Measurements from ENCODE around the gene MRPL12. TPM values are rescaled to one million over a fixed set of nuclear protein-coding genes. Genes with fewer than 3 reads are reported as not detected.

MRPL12 gene
- total RNA-seq, 1 donor from 2014 or later = 58.5 TPM

DNA sequence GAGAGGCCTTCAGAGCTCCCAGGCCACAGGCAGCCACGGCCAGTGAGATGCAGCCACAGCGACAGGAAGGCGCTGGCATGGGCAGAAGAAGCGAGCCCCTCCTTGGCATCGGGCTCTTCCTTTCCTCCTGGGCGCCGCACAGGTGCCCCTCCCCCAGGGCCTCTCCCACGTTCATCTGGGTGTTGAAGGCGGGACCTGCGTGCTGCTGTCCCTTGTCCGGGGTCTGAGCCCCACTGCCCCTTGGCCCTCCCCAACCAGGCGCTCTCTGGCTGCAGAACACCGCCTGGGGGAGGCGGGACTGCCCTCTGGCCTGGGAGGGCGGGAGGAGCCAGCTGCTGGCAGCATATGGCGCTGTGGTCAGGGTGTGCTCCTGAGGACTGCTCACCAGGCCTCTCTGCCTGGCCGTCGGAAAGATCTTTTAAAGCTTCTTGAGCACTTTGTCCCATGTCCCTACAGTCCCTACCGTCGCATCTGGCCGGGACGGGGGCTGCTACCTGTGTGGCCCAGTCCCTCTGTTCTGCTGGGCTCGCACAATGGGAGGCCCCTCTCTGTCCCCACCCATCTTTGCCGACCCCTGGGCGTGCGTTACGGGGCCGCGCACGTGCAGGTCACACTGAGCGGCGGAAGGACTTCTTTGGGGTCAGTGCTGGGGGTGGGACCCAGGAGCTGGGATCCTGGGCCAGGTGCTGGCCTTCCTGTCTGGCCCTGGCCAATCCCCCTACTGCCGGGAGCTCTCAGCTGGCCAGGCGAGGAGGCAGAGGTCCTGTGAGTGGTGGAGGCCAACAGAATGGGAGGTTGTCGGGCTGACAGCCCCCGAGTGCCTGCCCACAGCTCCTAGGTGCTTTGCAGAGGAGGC, 10.6 kb downstream of the MRPL12 start:
- Mint-ChIP-seq H3K27ac (ENCODE audit: unreplicated experiment) (no peak overlapping the region), H3K4me3 (ENCODE audit: unreplicated experiment) (no peak overlapping the region), H3K36me3 (ENCODE audit: low read depth, unreplicated experiment) (peaks cover 3% of the 10 kb centered on the region), H3K4me1 (ENCODE audit: unreplicated experiment) (peaks cover 17% of the 10 kb centered on the region), H3K9me3 (ENCODE audit: unreplicated experiment) (no peaks in the 10 kb centered on the region), H3K27me3 (ENCODE audit: unreplicated experiment) (peaks cover 8% of the 10 kb centered on the region)
- TF ChIP-seq, protein P1, sequence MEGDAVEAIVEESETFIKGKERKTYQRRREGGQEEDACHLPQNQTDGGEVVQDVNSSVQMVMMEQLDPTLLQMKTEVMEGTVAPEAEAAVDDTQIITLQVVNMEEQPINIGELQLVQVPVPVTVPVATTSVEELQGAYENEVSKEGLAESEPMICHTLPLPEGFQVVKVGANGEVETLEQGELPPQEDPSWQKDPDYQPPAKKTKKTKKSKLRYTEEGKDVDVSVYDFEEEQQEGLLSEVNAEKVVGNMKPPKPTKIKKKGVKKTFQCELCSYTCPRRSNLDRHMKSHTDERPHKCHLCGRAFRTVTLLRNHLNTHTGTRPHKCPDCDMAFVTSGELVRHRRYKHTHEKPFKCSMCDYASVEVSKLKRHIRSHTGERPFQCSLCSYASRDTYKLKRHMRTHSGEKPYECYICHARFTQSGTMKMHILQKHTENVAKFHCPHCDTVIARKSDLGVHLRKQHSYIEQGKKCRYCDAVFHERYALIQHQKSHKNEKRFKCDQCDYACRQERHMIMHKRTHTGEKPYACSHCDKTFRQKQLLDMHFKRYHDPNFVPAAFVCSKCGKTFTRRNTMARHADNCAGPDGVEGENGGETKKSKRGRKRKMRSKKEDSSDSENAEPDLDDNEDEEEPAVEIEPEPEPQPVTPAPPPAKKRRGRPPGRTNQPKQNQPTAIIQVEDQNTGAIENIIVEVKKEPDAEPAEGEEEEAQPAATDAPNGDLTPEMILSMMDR (IDR thresholded peaks at IDR 0.05; ENCODE audit: unreplicated experiment) = no peak
- no peak for DNase-seq (ENCODE audit: low spot score)

- TF ChIP-seq, protein P1 (IDR thresholded peaks at IDR 0.05; ENCODE audit: unreplicated experiment) = no peak
- H3K4me1 Mint-ChIP-seq (ENCODE audit: unreplicated experiment) = peaks cover 13% of the 10 kb centered on the region
- no peaks in the 10 kb centered on the region for H3K9me3 Mint-ChIP-seq (ENCODE audit: unreplicated experiment)
- no peak overlapping the region for H3K4me3 Mint-ChIP-seq (ENCODE audit: unreplicated experiment)
- no peak overlapping the region for H3K27ac Mint-ChIP-seq (ENCODE audit: unreplicated experiment)
- peaks cover 8% of the 10 kb centered on the region for H3K27me3 Mint-ChIP-seq (ENCODE audit: unreplicated experiment)
- no peak for DNase-seq (ENCODE audit: low spot score)
- H3K36me3 Mint-ChIP-seq (ENCODE audit: low read depth, unreplicated experiment) = no peaks in the 10 kb centered on the region
Observed at GRCh38 chr17:81714412-81715106, 11.4 kb downstream of the MRPL12 start.

DNA sequence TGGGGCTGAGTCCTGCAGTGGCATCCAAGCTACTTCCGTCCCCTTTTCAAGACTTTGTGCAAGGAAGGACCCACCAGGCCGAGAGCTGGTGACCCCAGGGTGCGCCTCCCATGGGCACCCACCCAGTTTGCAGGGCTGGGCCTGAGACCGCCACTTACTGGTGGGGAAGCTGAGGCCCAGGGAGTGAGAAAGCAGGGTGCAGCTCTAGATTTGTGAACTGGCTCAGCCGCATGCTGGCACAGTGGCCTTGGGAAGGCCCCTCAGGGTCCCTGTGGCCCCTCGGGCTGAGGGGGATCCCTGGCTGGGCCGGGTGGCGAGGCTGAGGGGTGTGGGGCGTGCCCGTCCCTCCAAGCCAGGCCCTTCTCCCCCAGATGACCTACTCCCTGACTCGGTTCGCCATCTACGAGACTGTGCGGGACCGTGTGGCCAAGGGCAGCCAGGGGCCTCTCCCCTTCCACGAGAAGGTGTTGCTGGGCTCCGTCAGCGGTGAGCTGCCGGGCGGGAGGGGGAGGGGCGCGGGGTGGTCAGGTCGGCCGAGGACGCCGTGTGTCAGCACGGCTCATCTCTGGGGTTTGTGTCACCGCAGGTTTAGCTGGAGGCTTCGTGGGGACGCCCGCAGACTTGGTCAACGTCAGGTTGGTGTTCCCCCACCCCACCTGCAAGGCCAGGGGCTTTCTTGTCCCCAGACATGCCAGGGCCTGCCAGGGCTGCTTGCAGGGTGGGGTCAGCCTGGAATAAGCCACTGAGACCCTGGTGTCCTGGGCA, 12.1 kb downstream of the MRPL12 start:
- Mint-ChIP-seq H3K9me3 (ENCODE audit: unreplicated experiment) (no peaks in the 10 kb centered on the region), H3K27me3 (ENCODE audit: unreplicated experiment) (peaks cover 8% of the 10 kb centered on the region), H3K4me3 (ENCODE audit: unreplicated experiment) (no peak overlapping the region)

GRCh38 chr17:81715872-81716673, 12.9 kb downstream of the MRPL12 start:
- no peak for DNase-seq (ENCODE audit: low spot score)
- Mint-ChIP-seq H3K4me1 (ENCODE audit: unreplicated experiment) (peaks cover 4% of the 10 kb centered on the region), H3K27me3 (ENCODE audit: unreplicated experiment) (peaks cover 5% of the 10 kb centered on the region), H3K36me3 (ENCODE audit: low read depth, unreplicated experiment) (no peaks in the 10 kb centered on the region), H3K9me3 (ENCODE audit: unreplicated experiment) (no peaks in the 10 kb centered on the region), H3K27ac (ENCODE audit: unreplicated experiment) (no peak overlapping the region), H3K4me3 (ENCODE audit: unreplicated experiment) (no peak overlapping the region)
- TF ChIP-seq, protein P1 (IDR thresholded peaks at IDR 0.05; ENCODE audit: unreplicated experiment) = no peak

More for the DNA sequence above, 12.1 kb downstream of the MRPL12 start:
- Mint-ChIP-seq H3K4me1 (ENCODE audit: unreplicated experiment) (peaks cover 9% of the 10 kb centered on the region), H3K36me3 (ENCODE audit: low read depth, unreplicated experiment) (no peaks in the 10 kb centered on the region), H3K27ac (ENCODE audit: unreplicated experiment) (no peak overlapping the region)
- DNase-seq (ENCODE audit: low spot score) = no peak
- TF ChIP-seq, protein P1 (IDR thresholded peaks at IDR 0.05; ENCODE audit: unreplicated experiment) = no peak

Measured in endothelial cell (in vitro differentiated cells).